Measurements from ENCODE around the gene CCDC127. TPM values are rescaled to one million over a fixed set of nuclear protein-coding genes. Genes with fewer than 3 reads are reported as not detected.

Gene CCDC127
- total RNA-seq, 4 donors from 2014 or later, result 1.2 to 4.9 (median 4.8) TPM

- Histone ChIP-seq H3K4me1 (no peaks in the 10 kb centered on the region), H3K36me3 (no peaks in the 10 kb centered on the region), H3K9me3 (no peaks in the 10 kb centered on the region), H3K4me3 (no peak overlapping the region), H3K27ac (no peak overlapping the region), H3K27me3 (no peaks in the 10 kb centered on the region)
- no peak for TF ChIP-seq CTCF (IDR thresholded peaks at IDR 0.05)
- TF ChIP-seq EP300 (IDR thresholded peaks at IDR 0.05; ENCODE audit: low read depth), result no peak
- no peak for TF ChIP-seq POLR2A (IDR thresholded peaks at IDR 0.05)
- no peak for TF ChIP-seq POLR2AphosphoS5 (IDR thresholded peaks at IDR 0.05)
- in situ Hi-C loops (cut with MboI; ENCODE audit: low pct_ligation_motif_present in 1 of 4, low pct_unique_long_range_greater_than_20kb in 1 of 4, low sequenced_read_pairs in 3 of 4), result no loop called here
- intact Hi-C loops (cut with DNase I; ENCODE audit: low total_unique reads), result no loop called here
- 66 to 80% methylated on average over 3 to 19 of the region's 19 CpGs for WGBS, 2 donors (ENCODE audit: low coverage in 1 of 2)
- DNase-seq, result no peak
These were observed 58.3 kb downstream of the CCDC127 start for GRCh38 chr5:159448-160172.

- H3K27me3 ChIP-seq, result no peaks in the 10 kb centered on the region
- no peak for DNase-seq
- WGBS, 2 donors (ENCODE audit: low coverage in 1 of 2), result 62 to 76% methylated on average over 9 to 16 of the region's 17 CpGs
- H3K36me3 ChIP-seq, result no peaks in the 10 kb centered on the region
- H3K9me3 ChIP-seq, result no peaks in the 10 kb centered on the region
- H3K4me3 ChIP-seq, result no peak overlapping the region
- no peak overlapping the region for H3K27ac ChIP-seq
- intact Hi-C loops (cut with DNase I; ENCODE audit: low total_unique reads) (no loop called here), in situ Hi-C loops (cut with MboI; ENCODE audit: low pct_ligation_motif_present in 1 of 4, low pct_unique_long_range_greater_than_20kb in 1 of 4, low sequenced_read_pairs in 3 of 4) (no loop called here)
- TF ChIP-seq POLR2A (IDR thresholded peaks at IDR 0.05) (no peak), POLR2AphosphoS5 (IDR thresholded peaks at IDR 0.05) (no peak), EP300 (IDR thresholded peaks at IDR 0.05; ENCODE audit: low read depth) (no peak), CTCF (IDR thresholded peaks at IDR 0.05) (no peak)
- no peaks in the 10 kb centered on the region for H3K4me1 ChIP-seq
These were observed 59.0 kb downstream of the CCDC127 start for GRCh38 chr5:158807-159447.

- no peaks in the 10 kb centered on the region for H3K36me3 ChIP-seq
- H3K4me3 ChIP-seq, result no peak overlapping the region
- no peak overlapping the region for H3K27ac ChIP-seq
- in situ Hi-C loops (cut with MboI; ENCODE audit: low pct_ligation_motif_present in 1 of 4, low pct_unique_long_range_greater_than_20kb in 1 of 4, low sequenced_read_pairs in 3 of 4), result no loop called here
- WGBS, 2 donors (ENCODE audit: low coverage in 1 of 2), result 86 to 89% methylated on average over 3 to 11 of the region's 11 CpGs
- H3K27me3 ChIP-seq, result no peaks in the 10 kb centered on the region
- no peaks in the 10 kb centered on the region for H3K4me1 ChIP-seq
- no peak for DNase-seq
- no peaks in the 10 kb centered on the region for H3K9me3 ChIP-seq
- TF ChIP-seq POLR2A (IDR thresholded peaks at IDR 0.05) (no peak), CTCF (IDR thresholded peaks at IDR 0.05) (no peak), EP300 (IDR thresholded peaks at IDR 0.05; ENCODE audit: low read depth) (no peak), POLR2AphosphoS5 (IDR thresholded peaks at IDR 0.05) (no peak)
- intact Hi-C loops (cut with DNase I; ENCODE audit: low total_unique reads), result no loop called here
These were observed 60.2 kb downstream of the CCDC127 start for GRCh38 chr5:157801-158200.

GRCh38 chr5:157126-157715 is 60.7 kb downstream of the CCDC127 start:
- 86 to 90% methylated on average over 6 to 12 of the region's 12 CpGs for WGBS, 2 donors (ENCODE audit: low coverage in 1 of 2)

More at GRCh38 chr5:157126-157715, 60.7 kb downstream of the CCDC127 start:
- Histone ChIP-seq H3K4me1 (no peaks in the 10 kb centered on the region), H3K27me3 (no peaks in the 10 kb centered on the region), H3K4me3 (no peak overlapping the region), H3K36me3 (no peaks in the 10 kb centered on the region), H3K27ac (no peak overlapping the region), H3K9me3 (no peaks in the 10 kb centered on the region)
- intact Hi-C loops (cut with DNase I; ENCODE audit: low total_unique reads), result no loop called here
- DNase-seq, result no peak
- TF ChIP-seq POLR2A (IDR thresholded peaks at IDR 0.05) (no peak), POLR2AphosphoS5 (IDR thresholded peaks at IDR 0.05) (no peak), CTCF (IDR thresholded peaks at IDR 0.05) (no peak), EP300 (IDR thresholded peaks at IDR 0.05; ENCODE audit: low read depth) (no peak)
- in situ Hi-C loops (cut with MboI; ENCODE audit: low pct_ligation_motif_present in 1 of 4, low pct_unique_long_range_greater_than_20kb in 1 of 4, low sequenced_read_pairs in 3 of 4), result no loop called here
